ENCODE data around the gene OVOL1.
"Not testable (repeated sequence)": the region's sequence is repeated elsewhere in the genome, so short reads cannot be mapped to it uniquely, and the experiment has no call there.

- TF ChIP-seq CTCF (conservative IDR thresholded peaks at IDR 0.05; ENCODE audit: low read depth, low read length); EZH2 (IDR thresholded peaks at IDR 0.05; ENCODE audit: borderline replicate concordance, low read depth, low read length, poor library complexity, severe bottlenecking): not testable (repeated sequence)
Measured at GRCh38 chr11:65762169-65762568, 24.7 kb upstream of the OVOL1 start.
